ENCODE measurements around the gene IGSF21. TPM values are rescaled to one million over a fixed set of nuclear protein-coding genes. Genes with fewer than 3 reads are reported as not detected.

IGSF21 gene
- total RNA-seq, 4 donors from 2014 or later: 0.31 to 3.5 (median 1.7) TPM

- Histone ChIP-seq H3K4me3 (no peak overlapping the region), H3K9me3 (no peaks in the 10 kb centered on the region), H3K4me1 (peaks cover 0 to 13% (median 3%) of the 10 kb centered on the region in 3 donors), H3K27ac (no peak overlapping the region), H3K36me3 (no peaks in the 10 kb centered on the region), H3K27me3 (peaks cover 10% of the 10 kb centered on the region)
- no peak for ATAC-seq
- WGBS, 2 donors (ENCODE audit: low coverage in 1 of 2): 4 to 11% methylated on average over 6 to 7 of the region's 7 CpGs
- no peak for TF ChIP-seq POLR2A (IDR thresholded peaks at IDR 0.05)
- TF ChIP-seq POLR2AphosphoS5 (IDR thresholded peaks at IDR 0.05): no peak
- no peak for TF ChIP-seq EP300 (IDR thresholded peaks at IDR 0.05)
- no peak for TF ChIP-seq CTCF (IDR thresholded peaks at IDR 0.05)
Observed at GRCh38 chr1:18326211-18326897, 218.8 kb downstream of the IGSF21 start.

- 39 to 40% methylated on average over 2 of the region's 2 CpGs for WGBS, 2 donors (ENCODE audit: low coverage in 1 of 2)
- no peak for ATAC-seq
- Histone ChIP-seq H3K36me3 (no peaks in the 10 kb centered on the region), H3K9me3 (no peaks in the 10 kb centered on the region), H3K4me1 (peaks cover 0 to 13% (median 3%) of the 10 kb centered on the region in 3 donors), H3K27me3 (peaks cover 17% of the 10 kb centered on the region), H3K4me3 (no peak overlapping the region), H3K27ac (no peak overlapping the region)
- TF ChIP-seq EP300 (IDR thresholded peaks at IDR 0.05) (no peak), POLR2A (IDR thresholded peaks at IDR 0.05) (no peak), POLR2AphosphoS5 (IDR thresholded peaks at IDR 0.05) (no peak), CTCF (IDR thresholded peaks at IDR 0.05) (no peak)
Observed at GRCh38 chr1:18327650-18328049, 220.1 kb downstream of the IGSF21 start.

DNA sequence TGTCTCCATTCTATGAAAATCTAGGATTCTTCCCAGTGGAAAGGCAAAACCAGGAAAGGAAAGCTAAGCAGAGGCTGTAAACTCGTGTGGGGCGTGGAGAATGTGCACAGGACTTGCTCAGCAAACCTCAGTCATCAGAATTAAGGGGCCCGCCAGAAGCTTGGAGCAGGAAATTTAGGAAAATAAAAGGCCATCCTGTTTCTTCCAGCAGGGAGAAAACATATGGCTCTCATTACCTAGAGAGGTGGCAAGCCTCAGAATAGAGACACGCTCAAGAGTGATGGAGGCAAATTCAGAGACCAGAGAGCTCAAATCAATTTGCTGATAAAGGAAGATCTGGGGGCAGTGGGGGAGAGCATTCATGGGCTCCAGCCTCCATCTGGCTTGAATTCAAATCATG, 221.2 kb downstream of the IGSF21 start:
- TF ChIP-seq POLR2A (IDR thresholded peaks at IDR 0.05): no peak
- no peak for TF ChIP-seq CTCF (IDR thresholded peaks at IDR 0.05)
- no peak for TF ChIP-seq POLR2AphosphoS5 (IDR thresholded peaks at IDR 0.05)
- Histone ChIP-seq H3K36me3 (no peaks in the 10 kb centered on the region), H3K4me3 (no peak overlapping the region), H3K4me1 (peaks cover 0 to 13% (median 3%) of the 10 kb centered on the region in 3 donors), H3K9me3 (no peaks in the 10 kb centered on the region), H3K27ac (no peak overlapping the region), H3K27me3 (peaks cover 24% of the 10 kb centered on the region)
- no peak for ATAC-seq
- WGBS, 2 donors (ENCODE audit: low coverage in 1 of 2): 43 to 50% methylated on average over 1 to 4 of the region's 4 CpGs

- Histone ChIP-seq H3K27me3 (peaks cover 29% of the 10 kb centered on the region), H3K4me1 (peaks cover 0 to 13% (median 3%) of the 10 kb centered on the region in 3 donors), H3K36me3 (no peaks in the 10 kb centered on the region), H3K4me3 (no peak overlapping the region), H3K27ac (no peak overlapping the region), H3K9me3 (no peaks in the 10 kb centered on the region)
- TF ChIP-seq POLR2A (IDR thresholded peaks at IDR 0.05): no peak
- no peak for TF ChIP-seq EP300 (IDR thresholded peaks at IDR 0.05)
- TF ChIP-seq POLR2AphosphoS5 (IDR thresholded peaks at IDR 0.05): no peak
- no peak for TF ChIP-seq CTCF (IDR thresholded peaks at IDR 0.05)
- 57% methylated on average over 1 of the region's 9 CpGs; no CpG with 5 or more reads in 1 of the 2 donors for WGBS, 2 donors (ENCODE audit: low coverage in 1 of 2)
- no peak for ATAC-seq
Observed at GRCh38 chr1:18329469-18330253, 222.1 kb downstream of the IGSF21 start.

Data from gastroesophageal sphincter (tissue), 4 donors.